NCI-H2107 treated with DMSO at 0.1 percent for 48 hours (cell line): ENCODE measurements around the gene GALNT9.

ENCODE experiments used
- DNase-seq: peaks from one replicate; lab custom pipeline; 2025; ENCODE audit not compliant: unreplicated experiment; lab: John Stamatoyannopoulos, UW

GALNT9 gene

GRCh38 chr12:132344601-132345000 lies 15.2 kb upstream of the GALNT9 start:
- DNase-seq, result no peak

- no peak for DNase-seq
These were observed 14.8 kb upstream of the GALNT9 start for GRCh38 chr12:132344181-132344580.

- DNase-seq, result no peak
These were observed 14.1 kb upstream of the GALNT9 start for GRCh38 chr12:132343294-132344004.

- no peak for DNase-seq
These were observed 13.2 kb upstream of the GALNT9 start for GRCh38 chr12:132342251-132343227.

- no peak for DNase-seq
These were observed 12.1 kb upstream of the GALNT9 start for GRCh38 chr12:132341318-132342050.

GRCh38 chr12:132340266-132341035 lies 11.1 kb upstream of the GALNT9 start:
- DNase-seq, result no peak

- no peak for DNase-seq
These were observed 10.5 kb upstream of the GALNT9 start for GRCh38 chr12:132339856-132340255.

GRCh38 chr12:132338781-132339180 lies 9.4 kb upstream of the GALNT9 start:
- DNase-seq, result no peak

GRCh38 chr12:132338311-132338710 lies 8.9 kb upstream of the GALNT9 start:
- no peak for DNase-seq

- no peak for DNase-seq
These were observed 8.2 kb upstream of the GALNT9 start for GRCh38 chr12:132337557-132337956.

GRCh38 chr12:132336451-132337413 lies 7.3 kb upstream of the GALNT9 start:
- no peak for DNase-seq

- DNase-seq, result no peak
These were observed 5.9 kb upstream of the GALNT9 start for GRCh38 chr12:132335179-132335756.

- no peak for DNase-seq
These were observed 4.4 kb upstream of the GALNT9 start for GRCh38 chr12:132333766-132334165.

- no peak for DNase-seq
These were observed 3.9 kb upstream of the GALNT9 start for GRCh38 chr12:132333273-132333672.

GRCh38 chr12:132330549-132330881 lies 1.1 kb upstream of the GALNT9 start:
- DNase-seq, result no peak

- no peak for DNase-seq
These were observed 545 bp upstream of the GALNT9 start for GRCh38 chr12:132329720-132330548.

- DNase-seq, result no peak
These were observed 933 bp downstream of the GALNT9 start for GRCh38 chr12:132328282-132329029.
